ES-I3 (cell line): ENCODE results near the gene PRR15L.
"Not testable (repeated sequence)": the region's sequence is repeated elsewhere in the genome, so short reads cannot be mapped to it uniquely, and the experiment has no call there.

Source experiments
- H3K36me3 ChIP-seq: 2 replicates; pipeline ENCODE4 v1.6.1; 2013; ENCODE audit warnings: mild to moderate bottlenecking, low read length, control low read depth, moderate library complexity; ENCODE audit not compliant: insufficient read depth
- H3K4me1 ChIP-seq: 2 replicates; pipeline ENCODE4 v1.6.1; 2013; ENCODE audit warnings: mild to moderate bottlenecking, control low read depth, low read length; ENCODE audit not compliant: insufficient read depth
- H3K9ac ChIP-seq: 2 replicates; pipeline ENCODE4 v1.6.1; 2013; ENCODE audit warnings: low read depth, mild to moderate bottlenecking, low read length, moderate library complexity
- H3K9me3 ChIP-seq: 2 replicates; pipeline ENCODE4 v1.6.1; 2013; ENCODE audit warnings: mild to moderate bottlenecking, low read length, moderate library complexity; ENCODE audit not compliant: control insufficient read depth, insufficient read depth

The PRR15L gene

DNA sequence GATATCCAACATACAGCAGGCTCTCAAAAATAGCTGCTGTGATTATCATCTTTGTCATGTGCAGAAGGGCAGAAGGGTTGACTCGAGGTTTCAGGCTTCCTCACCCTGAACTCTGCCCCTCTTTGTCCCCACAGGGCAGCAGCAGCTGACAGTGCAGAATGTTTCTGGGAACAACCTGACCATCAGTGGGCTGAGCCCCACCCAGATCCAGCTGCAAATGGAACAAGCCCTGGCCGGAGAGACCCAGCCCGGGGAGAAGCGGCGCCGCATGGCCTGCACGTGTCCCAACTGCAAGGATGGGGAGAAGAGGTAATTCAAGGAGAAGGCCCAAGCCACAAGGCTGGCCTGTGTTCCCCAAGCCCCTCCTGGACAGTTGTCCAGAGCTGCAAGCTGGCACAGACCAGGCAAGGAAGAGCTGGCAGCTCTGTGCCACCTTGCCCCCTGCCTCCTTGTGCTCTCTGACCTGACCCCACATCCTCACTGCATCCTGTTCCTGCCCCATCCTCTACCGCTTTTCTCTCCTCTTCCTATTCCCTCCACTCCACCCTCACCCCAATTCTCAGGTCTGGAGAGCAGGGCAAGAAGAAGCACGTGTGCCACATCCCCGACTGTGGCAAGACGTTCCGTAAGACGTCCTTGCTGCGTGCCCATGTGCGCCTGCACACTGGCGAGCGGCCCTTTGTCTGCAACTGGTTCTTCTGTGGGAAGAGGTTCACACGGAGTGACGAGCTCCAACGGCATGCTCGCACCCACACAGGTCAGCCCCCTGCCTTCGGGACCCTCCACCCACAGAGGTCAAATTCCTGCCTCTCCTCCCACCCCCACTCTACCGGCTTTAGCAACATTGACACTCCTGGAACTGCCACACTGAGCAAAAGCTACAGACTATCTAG, 32.7 kb downstream of the PRR15L start:
- H3K36me3 ChIP-seq = peaks cover 3% of the 10 kb centered on the region; the same call in 1 of the 2 replicates
- no peak overlapping the region for H3K9ac ChIP-seq
- no peaks in the 10 kb centered on the region for H3K4me1 ChIP-seq
- H3K9me3 ChIP-seq = no peaks in the 10 kb centered on the region

DNA sequence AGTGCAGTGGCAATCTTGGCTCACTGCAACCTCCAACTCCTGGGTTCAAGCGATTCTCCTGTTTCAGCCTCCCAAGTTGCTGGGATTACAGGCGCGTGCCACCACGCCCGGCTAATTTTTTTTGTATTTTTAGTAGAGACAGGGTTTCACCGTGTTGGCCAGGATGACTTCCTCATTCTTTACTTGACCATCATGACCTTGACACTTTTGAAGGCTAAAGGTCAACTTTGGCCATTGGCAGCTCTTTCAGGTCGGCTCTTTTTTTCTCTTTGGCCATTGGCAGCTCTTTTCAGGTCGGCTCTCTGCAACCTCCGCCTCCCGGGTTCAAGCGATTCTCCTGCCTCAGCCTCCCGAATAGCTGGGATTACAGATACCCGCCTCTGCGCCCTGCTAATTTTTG, 37.8 kb downstream of the PRR15L start:
- not testable (repeated sequence) for H3K36me3 ChIP-seq, H3K4me1 ChIP-seq, H3K9me3 ChIP-seq, H3K9ac ChIP-seq

DNA sequence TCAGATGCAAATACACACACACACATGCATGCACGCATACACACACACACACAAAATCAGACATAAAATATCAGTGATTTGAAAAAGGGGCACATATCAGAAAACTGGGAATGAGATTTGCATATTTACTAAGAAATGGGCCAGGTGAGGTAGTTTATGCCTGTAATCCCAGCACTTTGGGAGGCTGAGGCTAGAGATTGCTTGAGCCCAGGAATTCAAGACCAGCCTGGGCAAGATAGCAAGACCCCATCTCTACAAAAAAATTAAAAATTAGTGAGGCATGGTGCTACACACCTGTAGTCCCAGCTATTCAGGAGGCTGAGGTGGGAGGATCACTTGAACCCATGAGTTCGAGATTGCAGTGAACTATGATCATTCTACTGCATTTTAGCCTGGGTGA, 38.7 kb downstream of the PRR15L start:
- Histone ChIP-seq H3K36me3 (no peaks in the 10 kb centered on the region; the same call in 1 of the 2 replicates), H3K9me3 (no peaks in the 10 kb centered on the region), H3K9ac (no peak overlapping the region), H3K4me1 (no peaks in the 10 kb centered on the region)

DNA sequence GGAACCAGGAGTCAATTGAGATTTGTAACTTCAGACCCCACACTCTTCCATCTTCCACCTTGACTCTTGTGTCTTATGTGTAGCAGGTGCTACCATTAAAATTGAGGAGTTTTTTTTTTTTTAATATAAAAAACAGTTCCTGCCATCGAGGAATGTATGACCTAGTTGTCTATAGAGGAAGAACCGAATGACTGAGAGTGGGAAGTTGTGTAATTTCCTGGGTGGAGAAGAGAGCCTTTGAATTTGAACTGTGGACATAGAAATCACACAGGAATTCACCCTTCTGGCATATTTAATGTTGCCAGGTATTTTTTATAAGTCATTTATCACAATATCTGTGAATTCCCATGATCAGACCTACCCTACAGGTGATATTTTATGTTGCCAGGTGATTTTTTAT, 39.7 kb downstream of the PRR15L start:
- H3K4me1 ChIP-seq = no peaks in the 10 kb centered on the region
- no peaks in the 10 kb centered on the region for H3K9me3 ChIP-seq
- H3K9ac ChIP-seq = no peak overlapping the region
- H3K36me3 ChIP-seq = no peaks in the 10 kb centered on the region; the same call in 1 of the 2 replicates

DNA sequence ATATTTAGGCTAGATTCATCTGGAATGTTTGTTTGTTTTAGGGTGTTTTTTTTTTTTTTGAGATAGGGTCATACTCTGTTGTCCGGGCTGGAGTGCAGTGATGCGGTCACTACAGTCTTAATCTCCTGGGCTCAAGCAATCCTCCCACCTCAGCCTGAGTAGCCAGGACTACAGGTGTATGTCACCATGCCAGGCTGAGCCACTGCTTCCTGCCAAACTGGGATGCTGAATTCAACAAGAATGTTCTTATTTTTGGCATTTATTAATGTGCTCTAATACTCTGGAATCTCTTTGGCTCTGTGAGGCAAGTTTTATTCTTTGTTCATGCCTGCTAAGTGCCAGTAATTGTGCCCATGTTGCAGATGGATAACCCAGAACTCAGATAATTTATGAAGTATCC, 40.1 kb downstream of the PRR15L start:
- Histone ChIP-seq H3K4me1 (no peaks in the 10 kb centered on the region), H3K9me3 (no peaks in the 10 kb centered on the region), H3K9ac (no peak overlapping the region), H3K36me3 (no peaks in the 10 kb centered on the region; the same call in 1 of the 2 replicates)

DNA sequence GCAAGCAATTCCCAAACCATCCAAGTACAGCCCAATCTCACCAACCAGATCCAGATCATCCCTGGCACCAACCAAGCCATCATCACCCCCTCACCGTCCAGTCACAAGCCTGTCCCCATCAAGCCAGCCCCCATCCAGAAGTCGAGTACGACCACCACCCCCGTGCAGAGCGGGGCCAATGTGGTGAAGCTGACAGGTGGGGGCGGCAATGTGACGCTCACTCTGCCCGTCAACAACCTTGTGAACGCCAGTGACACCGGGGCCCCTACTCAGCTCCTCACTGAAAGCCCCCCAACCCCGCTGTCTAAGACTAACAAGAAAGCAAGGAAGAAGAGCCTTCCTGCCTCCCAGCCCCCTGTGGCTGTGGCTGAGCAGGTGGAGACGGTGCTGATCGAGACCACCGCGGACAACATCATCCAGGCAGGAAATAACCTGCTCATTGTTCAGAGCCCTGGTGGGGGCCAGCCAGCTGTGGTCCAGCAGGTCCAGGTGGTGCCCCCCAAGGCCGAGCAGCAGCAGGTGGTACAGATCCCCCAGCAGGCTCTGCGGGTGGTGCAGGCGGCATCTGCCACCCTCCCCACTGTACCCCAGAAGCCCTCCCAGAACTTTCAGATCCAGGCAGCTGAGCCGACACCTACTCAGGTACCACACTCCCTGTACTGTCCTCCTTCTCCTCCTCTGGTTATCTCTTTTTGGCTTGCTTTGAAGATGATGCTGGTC, 41.0 kb downstream of the PRR15L start:
- H3K9ac ChIP-seq = no peak overlapping the region
- no peaks in the 10 kb centered on the region for H3K4me1 ChIP-seq
- no peaks in the 10 kb centered on the region for H3K9me3 ChIP-seq
- H3K36me3 ChIP-seq = no peaks in the 10 kb centered on the region

DNA sequence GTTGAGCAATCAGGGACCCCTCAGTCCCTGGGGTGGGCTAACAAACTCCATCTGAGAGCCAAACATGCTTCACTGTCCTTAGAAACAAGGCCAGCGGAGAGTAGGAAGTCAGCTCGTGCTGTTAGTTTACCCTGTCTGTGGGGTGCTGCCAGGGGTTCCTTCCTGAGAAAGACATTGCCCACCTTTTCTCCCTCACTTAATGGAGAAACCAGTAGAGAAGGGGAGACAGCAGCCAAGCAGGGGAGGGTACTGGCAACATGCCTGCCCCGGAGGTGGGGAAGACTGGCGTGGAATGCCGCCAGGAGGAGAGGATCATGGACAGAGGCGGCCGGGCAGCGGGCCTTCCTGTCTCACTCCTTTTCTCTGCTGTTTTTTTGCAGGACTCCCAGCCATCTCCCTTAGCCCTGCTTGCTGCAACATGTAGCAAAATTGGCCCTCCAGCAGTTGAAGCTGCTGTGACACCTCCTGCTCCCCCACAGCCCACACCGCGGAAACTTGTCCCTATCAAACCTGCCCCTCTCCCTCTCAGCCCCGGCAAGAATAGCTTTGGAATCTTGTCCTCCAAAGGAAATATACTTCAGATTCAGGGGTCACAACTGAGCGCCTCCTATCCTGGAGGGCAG, 41.8 kb downstream of the PRR15L start:
- H3K36me3 ChIP-seq = no peaks in the 10 kb centered on the region
- H3K9ac ChIP-seq = no peak overlapping the region
- no peaks in the 10 kb centered on the region for H3K4me1 ChIP-seq
- H3K9me3 ChIP-seq = no peaks in the 10 kb centered on the region

DNA sequence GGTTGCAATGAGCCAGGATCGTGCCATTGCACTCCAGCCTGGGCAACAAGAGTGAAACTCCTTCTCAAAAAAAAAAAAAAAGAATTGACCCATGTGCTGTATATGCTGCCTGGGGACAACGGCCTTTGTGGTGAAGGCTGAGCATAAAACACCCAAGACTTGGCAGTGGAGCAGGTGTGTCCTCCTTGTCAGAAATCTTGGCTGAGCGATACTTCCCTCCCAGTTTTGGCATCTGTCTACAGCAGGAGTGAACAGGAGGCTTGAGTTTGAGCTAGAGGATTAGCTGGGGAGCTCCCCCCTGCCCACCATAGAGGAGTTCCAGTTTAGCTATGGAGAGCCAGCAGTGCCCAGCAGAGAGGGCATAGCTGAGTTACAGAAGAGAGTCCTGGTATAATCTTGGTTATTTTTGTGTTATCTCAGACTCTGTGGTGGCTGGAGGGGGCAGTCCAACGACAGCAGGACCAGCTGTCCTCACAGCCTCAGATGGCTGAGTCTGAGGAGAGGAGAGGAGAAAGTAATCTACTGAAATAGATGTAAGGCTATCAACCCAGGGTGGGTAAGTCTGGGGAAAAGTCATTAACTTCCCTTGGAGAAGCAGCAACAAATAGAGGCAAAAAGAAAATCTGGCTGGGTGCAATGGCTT, 43.3 kb downstream of the PRR15L start:
- Histone ChIP-seq H3K9ac (no peak overlapping the region), H3K36me3 (no peaks in the 10 kb centered on the region), H3K4me1 (no peaks in the 10 kb centered on the region), H3K9me3 (no peaks in the 10 kb centered on the region)

DNA sequence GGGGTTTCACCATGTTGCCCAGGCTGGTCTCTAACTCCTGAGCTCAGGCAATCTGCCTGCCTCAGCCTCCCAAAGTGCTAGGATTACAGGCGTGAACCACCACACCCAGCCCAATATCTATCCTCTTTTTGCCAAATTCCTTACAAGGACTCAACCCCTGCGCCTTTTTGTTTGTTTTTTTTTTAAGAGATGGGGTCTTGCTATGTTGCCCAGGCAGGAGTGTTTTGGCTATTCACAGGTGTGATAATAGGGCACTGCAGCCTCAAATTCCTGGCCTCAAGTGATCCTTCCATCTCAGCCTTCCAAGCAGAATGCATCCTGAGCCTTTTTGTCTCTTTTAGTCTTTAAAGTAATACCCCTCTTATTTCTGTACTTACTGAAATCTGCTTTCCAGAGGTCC, 44.6 kb downstream of the PRR15L start:
- no peaks in the 10 kb centered on the region for H3K4me1 ChIP-seq
- no peaks in the 10 kb centered on the region for H3K9me3 ChIP-seq
- no peaks in the 10 kb centered on the region for H3K36me3 ChIP-seq
- H3K9ac ChIP-seq = no peak overlapping the region

DNA sequence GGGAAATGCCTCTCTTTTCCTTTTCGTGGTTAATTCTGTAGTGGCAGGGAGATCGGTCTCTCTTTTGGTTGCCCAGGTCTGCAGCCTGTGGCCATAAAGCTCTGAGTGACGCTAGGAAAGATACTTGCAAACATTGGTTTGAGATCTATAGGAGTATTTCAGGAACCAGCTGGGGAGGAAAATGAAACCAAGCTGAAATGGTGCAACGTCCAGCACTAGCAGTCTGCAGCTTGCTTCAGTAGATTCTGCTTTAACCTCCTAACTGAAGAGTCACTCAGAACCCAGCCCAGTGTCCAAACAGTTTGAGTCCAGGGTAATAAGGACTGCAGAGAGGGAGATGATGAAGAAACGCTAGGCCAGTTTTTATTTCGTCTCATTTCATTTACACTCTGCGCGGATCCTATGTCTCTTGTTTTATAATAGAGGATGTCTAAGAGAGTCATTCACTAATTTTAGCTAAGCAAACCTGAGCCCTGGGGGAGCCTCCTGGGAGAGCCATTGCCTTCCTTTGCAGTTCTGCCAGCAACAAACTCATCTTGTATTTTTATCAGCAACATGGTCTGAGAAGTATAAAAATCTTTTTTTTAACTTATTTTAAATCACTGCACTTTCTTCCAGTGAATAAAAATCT, 49.6 kb downstream of the PRR15L start:
- Histone ChIP-seq H3K4me1 (peaks cover 13% of the 10 kb centered on the region), H3K9ac (no peak overlapping the region), H3K9me3 (no peaks in the 10 kb centered on the region), H3K36me3 (no peaks in the 10 kb centered on the region)

DNA sequence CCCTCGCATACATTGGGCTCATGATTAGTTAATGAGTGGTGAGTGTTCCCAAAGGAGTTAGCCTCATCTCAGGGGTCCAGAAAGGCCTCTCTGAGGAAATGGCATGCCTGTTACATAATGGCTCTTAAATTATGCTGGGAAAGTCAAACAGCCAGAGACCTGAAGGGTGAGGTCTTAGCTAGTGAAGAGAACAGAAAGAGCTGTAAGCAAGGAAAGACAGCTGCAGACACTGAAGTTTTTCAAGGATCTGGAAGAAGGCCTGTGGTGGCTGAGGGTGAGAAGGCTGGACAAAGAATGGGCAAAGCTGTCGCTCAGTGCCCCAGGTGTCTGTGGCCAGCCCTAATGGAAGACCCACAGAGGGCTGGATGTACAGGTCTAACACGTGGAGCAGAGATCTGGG, 51.2 kb downstream of the PRR15L start:
- no peaks in the 10 kb centered on the region for H3K36me3 ChIP-seq
- peaks cover 25% of the 10 kb centered on the region for H3K4me1 ChIP-seq
- no peaks in the 10 kb centered on the region for H3K9me3 ChIP-seq
- no peak overlapping the region for H3K9ac ChIP-seq

DNA sequence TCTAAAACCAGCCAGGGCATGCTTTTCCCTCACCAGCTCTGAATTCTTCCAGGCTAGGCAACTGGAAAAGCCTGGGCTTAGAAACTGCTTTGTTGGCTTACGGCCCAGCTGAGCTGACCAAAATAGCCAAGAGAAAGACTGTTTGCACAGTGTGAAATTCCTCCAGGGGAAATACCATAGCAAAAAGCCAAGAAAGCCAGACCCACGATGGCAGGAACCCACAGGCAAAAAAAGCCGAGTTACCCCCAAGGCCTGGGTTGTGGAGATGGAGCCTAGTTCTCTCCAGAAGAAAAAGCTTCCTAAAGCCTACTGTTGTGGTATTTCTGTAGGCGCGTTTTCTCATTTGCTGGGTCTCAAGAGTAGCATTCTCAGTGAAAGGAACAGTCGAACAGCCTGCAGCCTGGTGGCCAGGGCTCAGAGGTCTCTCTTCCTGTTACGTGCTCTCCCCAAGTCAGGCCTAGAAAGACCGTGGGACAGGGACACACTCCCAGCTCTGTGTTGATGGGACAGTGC, 52.4 kb downstream of the PRR15L start:
- Histone ChIP-seq H3K36me3 (no peaks in the 10 kb centered on the region), H3K9me3 (no peaks in the 10 kb centered on the region), H3K9ac (no peak overlapping the region), H3K4me1 (peaks cover 35% of the 10 kb centered on the region)

DNA sequence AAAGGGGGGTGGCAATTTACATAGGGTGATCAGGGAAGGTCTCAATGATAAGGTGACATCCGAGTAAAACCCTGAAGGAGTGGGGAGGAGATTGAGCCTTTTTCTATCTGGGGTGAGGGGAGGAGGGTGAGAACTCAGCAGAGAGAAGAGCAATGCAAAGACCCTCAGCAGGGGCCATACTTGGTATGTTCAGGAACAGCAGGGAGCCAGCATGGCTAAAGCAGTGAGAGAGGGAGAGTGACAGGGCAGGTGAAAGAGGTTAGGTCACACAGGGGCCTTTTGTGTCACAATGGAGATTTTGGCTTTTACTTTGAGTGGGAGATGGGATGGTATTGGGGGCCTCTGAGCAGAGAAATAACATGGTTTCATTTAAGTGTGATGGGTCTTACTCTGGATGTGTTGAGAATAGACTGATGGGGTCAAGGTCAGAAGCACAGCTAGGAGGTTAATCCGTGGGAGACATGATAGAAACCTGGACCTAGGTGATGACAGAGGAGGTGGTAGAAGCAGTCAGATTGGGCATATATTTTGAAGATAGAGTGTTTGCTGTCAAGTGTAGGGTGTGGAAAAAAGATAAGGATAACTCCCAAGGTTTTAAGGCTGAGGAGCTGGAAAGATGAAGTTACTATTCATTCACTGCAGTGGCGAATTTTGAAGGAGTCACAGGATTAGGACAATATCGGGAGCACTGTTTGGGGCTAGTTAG, 55.5 kb downstream of the PRR15L start:
- H3K36me3 ChIP-seq = no peaks in the 10 kb centered on the region; the same call in 1 of the 2 replicates
- no peak overlapping the region for H3K9ac ChIP-seq

More for the DNA sequence above, 55.5 kb downstream of the PRR15L start:
- Histone ChIP-seq H3K9me3 (no peaks in the 10 kb centered on the region), H3K4me1 (peaks cover 49% of the 10 kb centered on the region)
